Measurements from ENCODE around the gene SRGAP3. TPM values are rescaled to one million over a fixed set of nuclear protein-coding genes. Genes with fewer than 3 reads are reported as not detected.

The SRGAP3 gene
- total RNA-seq, 1 donor from 2014 or later, result 3.9 TPM

DNA sequence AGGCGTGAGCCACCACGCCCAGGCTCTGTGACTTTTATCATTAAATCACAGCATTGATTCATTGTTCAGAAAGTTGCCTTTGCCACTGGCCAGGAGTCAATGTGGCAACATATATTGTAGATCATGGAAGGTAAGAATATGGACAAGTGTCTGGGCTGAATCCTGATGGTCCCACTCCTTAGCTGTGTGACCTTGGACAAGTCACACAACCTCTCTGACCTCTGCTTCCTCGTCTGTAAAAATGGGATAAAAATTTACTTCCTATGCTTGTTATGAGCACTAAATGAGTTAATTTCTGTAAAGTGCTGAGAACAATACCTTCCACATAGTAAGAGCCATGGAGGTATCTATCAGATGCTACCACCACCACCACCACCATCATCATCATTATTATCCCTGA is 182.7 kb downstream of the SRGAP3 start:
- Histone ChIP-seq H3K27me3 (ENCODE audit: insufficient read depth, low read length) (no peaks in the 10 kb centered on the region), H4K20me1 (ENCODE audit: insufficient read depth, low read length) (no peaks in the 10 kb centered on the region), H2AFZ (ENCODE audit: low read depth, low read length) (no peak overlapping the region), H3K4me1 (ENCODE audit: insufficient read depth, low read length) (no peaks in the 10 kb centered on the region), H3K27ac (ENCODE audit: low read depth, low read length) (no peak overlapping the region), H3K79me2 (ENCODE audit: insufficient read depth, low read length) (no peaks in the 10 kb centered on the region), H3K9ac (ENCODE audit: low read length) (no peak overlapping the region), H3K4me3 (ENCODE audit: insufficient read depth, low read depth, low read length) (no peak overlapping the region), H3K36me3 (ENCODE audit: insufficient read depth, low read length) (no peaks in the 10 kb centered on the region), H3K4me2 (ENCODE audit: low read length) (no peak overlapping the region), H3K9me3 (ENCODE audit: insufficient read depth, low read depth, low read length) (no peaks in the 10 kb centered on the region)
- H3K4me1 Mint-ChIP-seq (ENCODE audit: low read depth, unreplicated experiment), result no peaks in the 10 kb centered on the region
- H3K27ac Mint-ChIP-seq (ENCODE audit: unreplicated experiment), result no peak overlapping the region
- FAIRE-seq (no peak), DNase-seq (ENCODE audit: low read depth) (no peak)
- H3K36me3 Mint-ChIP-seq (ENCODE audit: low read depth, unreplicated experiment), result peaks cover 4% of the 10 kb centered on the region
- peaks cover 13% of the 10 kb centered on the region for H3K27me3 Mint-ChIP-seq (ENCODE audit: low read depth, unreplicated experiment)
- TF ChIP-seq, protein P1, sequence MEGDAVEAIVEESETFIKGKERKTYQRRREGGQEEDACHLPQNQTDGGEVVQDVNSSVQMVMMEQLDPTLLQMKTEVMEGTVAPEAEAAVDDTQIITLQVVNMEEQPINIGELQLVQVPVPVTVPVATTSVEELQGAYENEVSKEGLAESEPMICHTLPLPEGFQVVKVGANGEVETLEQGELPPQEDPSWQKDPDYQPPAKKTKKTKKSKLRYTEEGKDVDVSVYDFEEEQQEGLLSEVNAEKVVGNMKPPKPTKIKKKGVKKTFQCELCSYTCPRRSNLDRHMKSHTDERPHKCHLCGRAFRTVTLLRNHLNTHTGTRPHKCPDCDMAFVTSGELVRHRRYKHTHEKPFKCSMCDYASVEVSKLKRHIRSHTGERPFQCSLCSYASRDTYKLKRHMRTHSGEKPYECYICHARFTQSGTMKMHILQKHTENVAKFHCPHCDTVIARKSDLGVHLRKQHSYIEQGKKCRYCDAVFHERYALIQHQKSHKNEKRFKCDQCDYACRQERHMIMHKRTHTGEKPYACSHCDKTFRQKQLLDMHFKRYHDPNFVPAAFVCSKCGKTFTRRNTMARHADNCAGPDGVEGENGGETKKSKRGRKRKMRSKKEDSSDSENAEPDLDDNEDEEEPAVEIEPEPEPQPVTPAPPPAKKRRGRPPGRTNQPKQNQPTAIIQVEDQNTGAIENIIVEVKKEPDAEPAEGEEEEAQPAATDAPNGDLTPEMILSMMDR (IDR thresholded peaks at IDR 0.05; ENCODE audit: insufficient read depth, low read depth, low read length), result no peak
- TF ChIP-seq EZH2 (IDR thresholded peaks at IDR 0.05; ENCODE audit: insufficient read depth, low read length), result no peak
- H3K9me3 Mint-ChIP-seq (ENCODE audit: unreplicated experiment), result peaks cover 1% of the 10 kb centered on the region
- no peak overlapping the region for H3K4me3 Mint-ChIP-seq (ENCODE audit: unreplicated experiment)

DNA sequence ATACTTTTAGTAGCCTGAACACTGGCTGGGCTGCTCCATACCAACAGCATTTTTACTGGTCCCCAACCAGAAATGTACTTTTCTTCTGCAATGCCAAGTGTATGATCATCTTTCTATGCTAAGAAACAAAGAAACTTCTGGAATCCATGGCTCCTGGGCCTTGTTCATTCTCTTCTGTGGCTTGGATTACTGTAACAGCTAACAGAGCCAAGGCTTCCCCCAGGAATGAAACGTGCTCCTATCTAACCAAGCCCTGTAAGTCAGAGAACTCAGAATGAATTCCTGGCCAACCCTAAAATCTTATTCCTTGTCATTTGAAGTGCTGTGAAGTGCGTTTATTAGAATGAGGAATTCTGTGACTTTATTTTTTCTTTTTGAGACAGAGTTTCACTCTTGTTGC is 183.3 kb downstream of the SRGAP3 start:
- FAIRE-seq (no peak), DNase-seq (ENCODE audit: low read depth) (peak; percentile 41)
- H4K20me1 ChIP-seq (ENCODE audit: insufficient read depth, low read length), result no peaks in the 10 kb centered on the region
- H3K36me3 ChIP-seq (ENCODE audit: insufficient read depth, low read length), result no peaks in the 10 kb centered on the region
- H3K27me3 ChIP-seq (ENCODE audit: insufficient read depth, low read length), result no peaks in the 10 kb centered on the region
- no peak overlapping the region for H3K4me2 ChIP-seq (ENCODE audit: low read length)
- H3K79me2 ChIP-seq (ENCODE audit: insufficient read depth, low read length), result no peaks in the 10 kb centered on the region
- H3K27me3 Mint-ChIP-seq (ENCODE audit: low read depth, unreplicated experiment), result peaks cover 16% of the 10 kb centered on the region
- H3K4me1 Mint-ChIP-seq (ENCODE audit: low read depth, unreplicated experiment), result no peaks in the 10 kb centered on the region
- H3K27ac Mint-ChIP-seq (ENCODE audit: unreplicated experiment), result no peak overlapping the region
- H3K4me1 ChIP-seq (ENCODE audit: insufficient read depth, low read length), result no peaks in the 10 kb centered on the region
- H3K9me3 ChIP-seq (ENCODE audit: insufficient read depth, low read depth, low read length), result no peaks in the 10 kb centered on the region
- TF ChIP-seq, protein P1 (IDR thresholded peaks at IDR 0.05; ENCODE audit: insufficient read depth, low read depth, low read length), result no peak
- TF ChIP-seq EZH2 (IDR thresholded peaks at IDR 0.05; ENCODE audit: insufficient read depth, low read length), result no peak
- no peak overlapping the region for H3K9ac ChIP-seq (ENCODE audit: low read length)
- H2AFZ ChIP-seq (ENCODE audit: low read depth, low read length), result no peak overlapping the region
- peaks cover 1% of the 10 kb centered on the region for H3K9me3 Mint-ChIP-seq (ENCODE audit: unreplicated experiment)
- H3K27ac ChIP-seq (ENCODE audit: low read depth, low read length), result no peak overlapping the region
- no peak overlapping the region for H3K4me3 Mint-ChIP-seq (ENCODE audit: unreplicated experiment)
- peaks cover 4% of the 10 kb centered on the region for H3K36me3 Mint-ChIP-seq (ENCODE audit: low read depth, unreplicated experiment)
- no peak overlapping the region for H3K4me3 ChIP-seq (ENCODE audit: insufficient read depth, low read depth, low read length)

DNA sequence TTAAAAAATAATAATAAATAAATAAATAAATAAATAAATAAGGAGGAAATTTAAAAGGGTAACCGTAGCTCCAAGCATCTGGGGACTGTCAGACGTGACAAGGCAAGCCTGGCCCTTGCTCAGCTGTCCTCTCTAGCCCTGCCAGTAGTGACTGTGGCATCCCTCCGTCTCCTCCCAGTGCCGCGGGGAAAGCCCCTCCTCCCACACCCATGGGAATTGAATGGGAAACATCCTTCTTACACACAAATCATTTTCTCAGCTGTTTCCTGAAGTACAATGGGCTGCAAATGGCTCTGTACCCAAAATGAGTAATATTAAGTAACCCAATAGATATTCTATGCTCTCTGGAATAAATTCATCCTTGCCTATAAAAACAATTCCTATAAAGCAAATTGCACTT is 184.6 kb downstream of the SRGAP3 start:
- H3K27ac Mint-ChIP-seq (ENCODE audit: unreplicated experiment), result no peak overlapping the region
- no peak overlapping the region for H3K4me3 Mint-ChIP-seq (ENCODE audit: unreplicated experiment)

More for the DNA sequence above, 184.6 kb downstream of the SRGAP3 start:
- Histone ChIP-seq H3K9ac (ENCODE audit: low read length) (no peak overlapping the region), H3K36me3 (ENCODE audit: insufficient read depth, low read length) (no peaks in the 10 kb centered on the region), H3K79me2 (ENCODE audit: insufficient read depth, low read length) (no peaks in the 10 kb centered on the region), H3K9me3 (ENCODE audit: insufficient read depth, low read depth, low read length) (no peaks in the 10 kb centered on the region), H3K4me1 (ENCODE audit: insufficient read depth, low read length) (no peaks in the 10 kb centered on the region), H3K27ac (ENCODE audit: low read depth, low read length) (no peak overlapping the region), H3K4me2 (ENCODE audit: low read length) (no peak overlapping the region), H2AFZ (ENCODE audit: low read depth, low read length) (no peak overlapping the region), H3K4me3 (ENCODE audit: insufficient read depth, low read depth, low read length) (no peak overlapping the region), H4K20me1 (ENCODE audit: insufficient read depth, low read length) (no peaks in the 10 kb centered on the region), H3K27me3 (ENCODE audit: insufficient read depth, low read length) (no peaks in the 10 kb centered on the region)
- Mint-ChIP-seq H3K4me1 (ENCODE audit: low read depth, unreplicated experiment) (no peaks in the 10 kb centered on the region), H3K9me3 (ENCODE audit: unreplicated experiment) (peaks cover 1% of the 10 kb centered on the region), H3K27me3 (ENCODE audit: low read depth, unreplicated experiment) (peaks cover 8% of the 10 kb centered on the region), H3K36me3 (ENCODE audit: low read depth, unreplicated experiment) (peaks cover 4% of the 10 kb centered on the region)
- TF ChIP-seq, protein P1 (IDR thresholded peaks at IDR 0.05; ENCODE audit: insufficient read depth, low read depth, low read length), result no peak
- no peak for TF ChIP-seq EZH2 (IDR thresholded peaks at IDR 0.05; ENCODE audit: insufficient read depth, low read length)
- FAIRE-seq, result no peak
- no peak for DNase-seq (ENCODE audit: low read depth)
